Measurements from ENCODE around the gene SH3RF3.
A peak's percentile ranks its signal among the peaks of the same experiment; 100 is the strongest.

SH3RF3 gene

GRCh38 chr2:109348671-109349502 is 219.9 kb downstream of the SH3RF3 start:
- peak overlapping the region in 14 of 21 experiments; percentile 6 to 90 (median 44) for H3K27ac ChIP-seq
- no peak overlapping the region for H3K4me3 ChIP-seq

- H3K4me3 ChIP-seq: no peak overlapping the region
- H3K27ac ChIP-seq: peak overlapping the region in 13 of 21 experiments; percentile 2 to 90 (median 39)
These were observed 220.8 kb downstream of the SH3RF3 start for GRCh38 chr2:109349503-109350465.

- Histone ChIP-seq H3K27ac (peak overlapping the region in 9 of 21 experiments; percentile 12 to 90 (median 37)), H3K4me3 (no peak overlapping the region)
These were observed 221.5 kb downstream of the SH3RF3 start for GRCh38 chr2:109350526-109350925.

GRCh38 chr2:109351164-109351756 is 222.3 kb downstream of the SH3RF3 start:
- peak overlapping the region in 7 of 21 experiments; percentile 12 to 55 (median 33) for H3K27ac ChIP-seq
- no peak overlapping the region for H3K4me3 ChIP-seq

- Histone ChIP-seq H3K27ac (no peak overlapping the region), H3K4me3 (no peak overlapping the region)
These were observed 223.3 kb downstream of the SH3RF3 start for GRCh38 chr2:109352056-109352897.

- Histone ChIP-seq H3K27ac (no peak overlapping the region), H3K4me3 (no peak overlapping the region)
These were observed 224.1 kb downstream of the SH3RF3 start for GRCh38 chr2:109352898-109353689.

GRCh38 chr2:109353806-109354745 is 225.1 kb downstream of the SH3RF3 start:
- H3K27ac ChIP-seq: no peak overlapping the region

GRCh38 chr2:109355192-109355843 is 226.3 kb downstream of the SH3RF3 start:
- Histone ChIP-seq H3K27ac (no peak overlapping the region), H3K4me3 (no peak overlapping the region)

More at GRCh38 chr2:109353806-109354745, 225.1 kb downstream of the SH3RF3 start:
- H3K4me3 ChIP-seq: no peak overlapping the region

- Histone ChIP-seq H3K27ac (no peak overlapping the region), H3K4me3 (no peak overlapping the region)
These were observed 227.5 kb downstream of the SH3RF3 start for GRCh38 chr2:109356324-109357035.

GRCh38 chr2:109364217-109364616 is 235.2 kb downstream of the SH3RF3 start:
- Histone ChIP-seq H3K27ac (no peak overlapping the region), H3K4me3 (no peak overlapping the region)

GRCh38 chr2:109365131-109365530 is 236.1 kb downstream of the SH3RF3 start:
- Histone ChIP-seq H3K4me3 (no peak overlapping the region), H3K27ac (no peak overlapping the region)

- H3K4me3 ChIP-seq: no peak overlapping the region
- no peak overlapping the region for H3K27ac ChIP-seq
These were observed 238.7 kb downstream of the SH3RF3 start for GRCh38 chr2:109367683-109368082.

- H3K27ac ChIP-seq: no peak overlapping the region
- H3K4me3 ChIP-seq: no peak overlapping the region
These were observed 239.8 kb downstream of the SH3RF3 start for GRCh38 chr2:109368798-109369197.

- no peak overlapping the region for H3K27ac ChIP-seq
- H3K4me3 ChIP-seq: no peak overlapping the region
These were observed 240.7 kb downstream of the SH3RF3 start for GRCh38 chr2:109369671-109370191.

- no peak overlapping the region for H3K27ac ChIP-seq
- no peak overlapping the region for H3K4me3 ChIP-seq
These were observed 241.5 kb downstream of the SH3RF3 start for GRCh38 chr2:109370399-109371035.

Data from skin epidermis (tissue), 12 donors.